ENCODE data around the gene TBCA. TPM values are rescaled to one million over a fixed set of nuclear protein-coding genes. Genes with fewer than 3 reads are reported as not detected.

TBCA gene
- total RNA-seq, 1 experiment from 2014 or later: 330 TPM

DNA sequence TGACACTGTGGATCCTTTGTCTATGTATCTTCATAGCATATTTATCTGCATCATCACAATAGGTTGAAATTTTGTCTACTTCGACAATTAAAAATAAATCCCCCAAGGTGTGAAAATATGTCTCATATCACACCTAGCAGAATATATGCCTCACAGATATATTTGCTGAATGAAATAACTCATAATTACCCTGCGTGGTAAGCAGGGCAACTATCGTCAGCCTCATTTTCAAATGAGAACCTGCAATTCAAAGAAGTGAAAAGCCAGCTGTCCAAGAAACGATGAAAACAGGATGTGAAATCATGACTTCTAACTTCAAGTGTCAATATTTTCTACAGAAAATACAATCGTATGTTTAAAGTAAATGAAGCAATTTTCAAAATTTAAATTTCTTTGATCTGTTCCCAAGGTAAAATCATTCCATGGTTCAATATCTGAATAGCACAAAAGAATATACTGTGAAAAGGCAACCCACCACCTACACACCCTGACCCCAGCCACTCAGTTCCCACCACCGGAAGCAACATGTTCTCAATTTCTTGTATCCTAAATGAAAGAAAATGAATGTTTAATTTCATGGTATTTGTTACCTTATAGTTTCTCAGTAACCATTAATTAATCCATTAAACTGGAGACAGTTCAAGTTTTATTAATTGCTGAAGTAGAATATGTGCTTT lies 57.1 kb downstream of the TBCA start:
- peaks cover 0 to 2% (median 0%) of the 10 kb centered on the region in 3 experiments; a peak in 1 of 7 replicates for H3K36me3 Mint-ChIP-seq (ENCODE audit: insufficient read depth in 1 of 3, low read depth in 3 of 3)
- TF ChIP-seq, protein P1, sequence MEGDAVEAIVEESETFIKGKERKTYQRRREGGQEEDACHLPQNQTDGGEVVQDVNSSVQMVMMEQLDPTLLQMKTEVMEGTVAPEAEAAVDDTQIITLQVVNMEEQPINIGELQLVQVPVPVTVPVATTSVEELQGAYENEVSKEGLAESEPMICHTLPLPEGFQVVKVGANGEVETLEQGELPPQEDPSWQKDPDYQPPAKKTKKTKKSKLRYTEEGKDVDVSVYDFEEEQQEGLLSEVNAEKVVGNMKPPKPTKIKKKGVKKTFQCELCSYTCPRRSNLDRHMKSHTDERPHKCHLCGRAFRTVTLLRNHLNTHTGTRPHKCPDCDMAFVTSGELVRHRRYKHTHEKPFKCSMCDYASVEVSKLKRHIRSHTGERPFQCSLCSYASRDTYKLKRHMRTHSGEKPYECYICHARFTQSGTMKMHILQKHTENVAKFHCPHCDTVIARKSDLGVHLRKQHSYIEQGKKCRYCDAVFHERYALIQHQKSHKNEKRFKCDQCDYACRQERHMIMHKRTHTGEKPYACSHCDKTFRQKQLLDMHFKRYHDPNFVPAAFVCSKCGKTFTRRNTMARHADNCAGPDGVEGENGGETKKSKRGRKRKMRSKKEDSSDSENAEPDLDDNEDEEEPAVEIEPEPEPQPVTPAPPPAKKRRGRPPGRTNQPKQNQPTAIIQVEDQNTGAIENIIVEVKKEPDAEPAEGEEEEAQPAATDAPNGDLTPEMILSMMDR (conservative IDR thresholded peaks at IDR 0.05): no peak

More for the DNA sequence above, 57.1 kb downstream of the TBCA start:
- no peaks in the 10 kb centered on the region for H3K27me3 Mint-ChIP-seq (ENCODE audit: low read depth)
- H2BK120ac ChIP-seq (ENCODE audit: low read depth, low read length, poor library complexity, severe bottlenecking): no peak overlapping the region
- no peaks in the 10 kb centered on the region for H3K9me3 Mint-ChIP-seq
- no peaks in the 10 kb centered on the region for H4K20me1 ChIP-seq (ENCODE audit: control insufficient read depth, insufficient read depth, insufficient read length)
- no peak overlapping the region for H2BK15ac ChIP-seq (ENCODE audit: low read depth, low read length)
- no peak overlapping the region for H4K8ac ChIP-seq (replicated peaks; ENCODE audit: insufficient read length, low read depth, low read length)
- peaks cover 3% of the 10 kb centered on the region; the same call in 1 of the 2 replicates for H3K4me1 ChIP-seq (ENCODE audit: insufficient read depth, low read length)
- H3K14ac ChIP-seq (ENCODE audit: insufficient read depth, low read length): no peak overlapping the region
- H4K91ac ChIP-seq (ENCODE audit: insufficient read length, low read depth, low read length): no peak overlapping the region
- H2BK12ac ChIP-seq (ENCODE audit: insufficient read length, low read depth, low read length): no peak overlapping the region
- H2AFZ ChIP-seq (ENCODE audit: low read length): no peak overlapping the region
- H3K56ac ChIP-seq (ENCODE audit: insufficient read length, low read depth, low read length): no peak overlapping the region
- H3K9ac ChIP-seq (ENCODE audit: extremely low read depth, insufficient read length, low read length): no peak overlapping the region
- no peak overlapping the region for H3K4me3 Mint-ChIP-seq
- no peaks in the 10 kb centered on the region for H3K9me3 ChIP-seq (ENCODE audit: control insufficient read depth, low read depth, low read length)
- no peak overlapping the region; a peak in 1 of 7 replicates for H3K27ac Mint-ChIP-seq
- peaks cover 10 to 16% of the 10 kb centered on the region in 2 experiments; a peak in 3 of 4 replicates for H3K4me1 Mint-ChIP-seq
- H3K4me2 ChIP-seq (ENCODE audit: insufficient read depth, insufficient read length, low read length): no peak overlapping the region
- no peak overlapping the region for H3T11ph ChIP-seq (ENCODE audit: low read length)
- no peak overlapping the region for H3K4ac ChIP-seq (ENCODE audit: low read depth, low read length)
- no peak for DNase-seq
- H3K27ac ChIP-seq (ENCODE audit: insufficient read length, low read depth, low read length): no peak overlapping the region
- H4K5ac ChIP-seq (ENCODE audit: insufficient read length, low read depth, low read length): no peak overlapping the region
- no peaks in the 10 kb centered on the region for H3K27me3 ChIP-seq (ENCODE audit: insufficient read depth, low read length)
- H3K79me1 ChIP-seq (ENCODE audit: insufficient read depth, low read depth, low read length, poor library complexity, severe bottlenecking): no peaks in the 10 kb centered on the region
- no CpG with 5 or more reads among the region's 6 CpGs for WGBS (ENCODE audit: extremely low coverage, insufficient read length, low lambda C conversion rate)
- H2AK5ac ChIP-seq (ENCODE audit: insufficient read length, low read length): no peak overlapping the region
- H3K23me2 ChIP-seq (ENCODE audit: insufficient read length, low read depth, low read length, poor library complexity, severe bottlenecking): no peaks in the 10 kb centered on the region
- H3K18ac ChIP-seq (ENCODE audit: insufficient read length, low read depth, low read length): no peak overlapping the region
- peaks cover 12% of the 10 kb centered on the region; the same call in 1 of the 2 replicates for H3K79me2 ChIP-seq (ENCODE audit: insufficient read depth, low read length)
- no peak overlapping the region for H2BK20ac ChIP-seq (ENCODE audit: low read depth, low read length, poor library complexity, severe bottlenecking)
- no peak overlapping the region for H2BK5ac ChIP-seq (ENCODE audit: insufficient read length, low read length)
- no peak overlapping the region for H3K23ac ChIP-seq (ENCODE audit: insufficient read length, low read depth, low read length)

Measured in H9 (cell line).